GM21717 (cell line): ENCODE results near the gene FHL2.

Experiments
- ATAC-seq: cut with Tn5 transposase; IDR thresholded peaks from one replicate; pipeline ENCODE4 v1.9.1; 2021; ENCODE audit warnings: mild to moderate bottlenecking, moderate library complexity; ENCODE audit not compliant: unreplicated experiment

Gene FHL2

DNA sequence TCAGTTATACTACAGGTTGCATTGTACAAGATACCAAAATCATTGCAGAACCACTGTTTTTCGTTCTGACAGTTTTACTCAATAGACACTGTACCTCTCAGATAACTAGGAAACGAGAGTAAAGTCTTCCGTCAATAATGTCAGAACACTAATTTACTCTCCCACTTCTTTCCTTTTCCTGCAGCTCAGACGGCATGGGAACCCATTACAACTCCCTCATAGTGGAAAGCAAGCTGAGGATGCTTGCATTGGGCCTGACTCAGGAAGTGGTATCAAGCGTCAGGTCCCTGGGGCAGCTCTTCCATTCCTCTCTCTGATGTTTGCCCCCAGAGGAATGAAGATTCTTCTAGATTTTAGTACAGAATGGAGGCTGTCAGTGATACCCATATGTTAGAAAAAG lies 23.9 kb upstream of the FHL2 start:
- ATAC-seq, result no peak

DNA sequence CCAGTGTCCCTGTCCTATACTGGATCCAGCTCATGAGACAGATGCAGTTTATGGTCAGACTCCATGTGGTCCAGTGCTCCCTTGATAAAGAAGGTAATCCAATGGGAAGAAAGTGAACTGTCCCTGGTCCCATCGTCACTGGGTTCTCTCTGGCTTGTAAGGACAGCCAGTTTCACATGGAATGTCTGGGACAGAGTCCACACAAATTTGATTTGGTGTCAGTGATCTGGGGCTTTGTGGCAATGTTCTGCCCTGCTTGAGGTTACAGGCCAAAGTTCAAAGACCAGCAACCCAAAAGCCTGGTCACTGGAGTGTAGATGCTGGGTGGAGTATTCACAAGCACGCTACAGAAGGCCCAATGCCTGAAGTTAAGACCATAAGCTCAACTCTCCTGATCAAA lies 22.2 kb upstream of the FHL2 start:
- no peak for ATAC-seq

DNA sequence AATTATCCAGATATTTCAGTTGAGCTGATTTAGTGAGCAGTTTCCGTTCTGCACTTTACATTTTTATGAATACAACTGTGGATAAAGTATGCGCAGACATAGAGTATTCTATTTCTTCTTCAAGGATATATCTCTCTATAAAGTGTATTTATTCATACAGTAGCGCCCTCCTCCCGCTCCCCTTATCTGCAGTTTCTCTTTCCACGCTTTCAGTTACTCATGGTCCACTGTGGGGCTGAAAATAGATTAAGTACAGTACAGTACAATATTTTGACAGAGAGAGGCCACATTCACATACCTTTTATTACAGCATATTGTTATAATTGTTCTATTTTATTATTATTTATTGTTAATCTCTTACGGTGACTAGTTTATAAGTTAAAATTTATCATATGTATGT lies 19.7 kb upstream of the FHL2 start:
- no peak for ATAC-seq

GRCh38 chr2:105417857-105418436 lies 19.1 kb upstream of the FHL2 start:
- no peak for ATAC-seq

- ATAC-seq, result no peak
Measured at GRCh38 chr2:105416156-105416555, 17.3 kb upstream of the FHL2 start.

- no peak for ATAC-seq
Measured at GRCh38 chr2:105415007-105415406, 16.2 kb upstream of the FHL2 start.

DNA sequence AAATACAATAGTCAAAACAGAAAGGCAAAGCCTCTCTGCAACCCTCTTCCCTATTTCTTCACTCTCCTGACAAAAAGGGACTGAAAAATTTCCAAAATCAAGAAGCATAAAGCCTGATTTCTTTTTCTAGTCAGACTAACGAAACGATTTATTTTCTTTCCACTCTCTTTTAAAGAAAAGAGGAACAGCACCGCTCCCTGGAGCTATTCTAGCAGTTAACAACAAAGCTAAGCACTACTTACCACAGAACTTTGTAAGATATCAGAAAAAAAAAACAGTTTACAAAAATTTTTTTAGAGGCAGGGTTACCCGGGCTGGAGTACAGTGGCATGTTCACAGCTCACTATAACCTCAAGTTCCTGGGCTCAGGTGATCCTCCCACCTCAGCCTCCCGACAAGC lies 14.4 kb upstream of the FHL2 start:
- no peak for ATAC-seq

DNA sequence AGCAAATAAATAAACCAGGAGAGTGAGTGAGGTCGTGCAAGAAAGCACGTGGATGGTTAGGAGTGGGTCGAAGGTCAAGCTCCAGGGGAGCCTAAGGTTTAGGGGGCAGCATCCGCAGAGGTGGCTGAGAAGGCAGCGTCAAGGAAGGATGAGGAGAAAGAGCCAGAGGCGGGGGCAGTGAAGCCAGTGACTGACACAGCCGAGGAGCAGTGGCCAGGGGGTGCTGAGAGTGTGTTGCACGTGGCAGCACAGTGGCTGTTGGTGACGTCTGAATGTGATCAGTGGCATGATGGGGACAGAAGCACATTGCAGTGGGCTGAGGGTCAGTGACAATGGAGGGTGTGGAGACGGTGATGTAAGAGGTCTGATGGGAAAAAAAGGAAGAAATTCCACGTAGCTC lies 13.7 kb upstream of the FHL2 start:
- no peak for ATAC-seq

DNA sequence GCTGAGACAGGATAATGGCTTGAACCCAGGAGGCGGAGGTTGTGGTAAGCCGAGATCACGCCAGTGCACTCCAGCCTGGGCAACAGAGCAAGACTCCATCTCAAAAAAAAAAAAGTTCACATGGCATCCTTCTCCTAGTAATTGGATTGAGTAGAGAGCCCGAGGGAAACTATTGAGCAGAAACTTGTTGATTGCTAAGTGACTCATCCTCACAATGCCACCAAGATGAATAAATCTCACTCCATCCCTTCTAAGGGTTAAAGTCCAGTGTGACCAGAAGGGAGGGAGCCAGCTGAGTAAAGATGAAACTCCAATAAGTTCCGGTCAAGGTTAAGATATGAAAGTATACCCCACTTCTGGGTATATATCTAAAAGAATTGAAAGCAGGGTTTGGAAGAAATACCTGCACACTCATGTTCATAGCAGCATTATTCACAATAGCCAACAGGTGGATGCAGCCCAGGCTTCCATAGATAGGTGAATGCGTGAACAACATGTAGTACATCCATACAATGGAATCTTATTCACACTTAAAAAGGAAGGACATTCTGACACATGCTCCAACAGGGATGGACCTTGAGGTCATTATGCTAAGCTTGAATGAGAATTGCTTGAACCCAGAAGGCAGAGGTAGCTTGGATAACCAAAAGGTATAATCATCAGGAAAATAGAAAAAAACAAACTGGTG lies 13.0 kb upstream of the FHL2 start:
- ATAC-seq, result no peak

- ATAC-seq, result no peak
Measured at GRCh38 chr2:105410554-105410953, 11.7 kb upstream of the FHL2 start.

GRCh38 chr2:105409717-105410116 lies 10.9 kb upstream of the FHL2 start:
- no peak for ATAC-seq

- ATAC-seq, result no peak
Measured at GRCh38 chr2:105407946-105408743, 9.3 kb upstream of the FHL2 start.

DNA sequence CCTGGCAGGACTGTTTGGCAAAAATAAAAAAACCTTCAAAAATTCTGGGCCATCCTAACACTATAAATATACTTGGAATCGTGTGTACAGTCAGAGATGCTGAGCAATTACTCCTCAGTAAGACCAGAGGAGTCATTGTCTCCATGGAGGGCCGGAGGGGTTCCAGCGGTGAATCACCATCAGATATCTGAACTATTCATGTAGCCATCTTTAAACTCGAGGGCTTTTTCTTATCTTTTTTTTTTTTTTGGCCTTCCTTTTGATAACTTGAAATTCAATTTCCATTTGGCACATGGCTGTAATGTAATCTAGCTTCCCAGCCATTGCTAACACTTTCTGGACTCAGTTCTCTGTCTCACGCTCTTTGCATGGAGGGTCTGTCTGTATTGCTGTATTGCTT lies 7.4 kb upstream of the FHL2 start:
- ATAC-seq, result no peak

DNA sequence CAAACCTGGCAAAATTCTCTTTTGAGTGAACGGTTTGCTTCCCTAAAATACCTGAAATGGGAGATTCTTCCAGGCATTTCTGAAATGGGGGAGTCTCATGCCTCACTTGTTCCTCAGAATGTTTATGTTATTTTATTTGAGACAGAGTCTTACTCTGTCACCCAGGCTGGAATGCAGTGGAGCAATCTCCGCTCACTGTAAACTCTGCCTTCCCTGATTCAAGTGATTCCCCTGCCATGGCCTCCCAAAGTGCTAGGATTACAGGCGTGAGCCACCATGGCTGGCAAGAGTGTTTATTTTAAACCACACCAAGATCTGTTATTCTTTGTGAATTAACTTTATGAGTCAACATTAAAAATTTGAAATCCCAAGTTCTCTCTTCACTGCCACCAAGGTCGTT lies 6.4 kb upstream of the FHL2 start:
- ATAC-seq, result no peak

GRCh38 chr2:105404736-105405135 lies 5.9 kb upstream of the FHL2 start:
- ATAC-seq, result no peak

DNA sequence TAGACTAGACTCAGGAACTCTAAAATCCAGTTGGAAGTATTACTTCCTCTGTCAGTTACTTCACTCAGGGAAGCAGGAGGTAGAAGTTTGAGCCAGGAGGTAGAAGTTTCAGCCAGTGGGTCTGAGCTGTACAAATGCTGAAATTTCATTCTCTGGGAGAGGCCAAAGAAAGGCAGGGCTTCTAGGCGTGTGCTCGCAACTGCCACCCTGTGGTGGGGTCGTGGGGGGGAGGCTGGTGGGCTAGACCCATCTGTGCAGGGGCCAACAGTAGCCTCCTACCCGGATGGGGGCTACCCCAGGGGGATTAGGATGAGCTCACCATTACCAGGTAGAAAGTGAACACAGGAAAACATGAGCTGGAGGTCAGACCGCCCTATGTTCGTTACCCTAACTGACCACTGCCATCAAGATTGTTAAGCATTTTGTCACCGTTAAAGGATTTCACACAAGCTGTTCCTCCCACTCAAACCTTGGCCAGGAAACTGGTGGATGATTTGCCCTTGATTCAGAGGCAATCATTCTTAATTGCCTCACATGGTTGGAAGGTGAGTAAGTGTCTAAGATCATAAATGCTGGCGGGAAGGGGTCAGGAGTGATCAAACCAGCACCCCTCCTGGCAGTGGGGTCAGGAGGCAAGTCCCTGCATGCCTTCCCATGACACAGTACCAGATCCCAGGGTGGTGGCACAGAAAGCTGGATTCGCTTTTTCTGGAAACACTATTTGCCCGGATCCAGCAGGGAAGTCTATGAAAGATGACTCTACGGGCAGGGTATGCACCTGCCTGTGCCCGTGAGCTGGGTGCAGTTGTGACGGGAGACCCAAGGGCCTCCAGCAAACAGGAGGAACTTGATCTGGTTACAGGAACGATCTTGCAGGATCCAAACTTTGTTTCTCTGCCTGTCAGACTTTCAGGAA lies 5.2 kb upstream of the FHL2 start:
- no peak for ATAC-seq

GRCh38 chr2:105403241-105403782 lies 4.5 kb upstream of the FHL2 start:
- no peak for ATAC-seq

GRCh38 chr2:105402809-105403208 lies 4.0 kb upstream of the FHL2 start:
- no peak for ATAC-seq

- no peak for ATAC-seq
Measured at GRCh38 chr2:105401867-105402266, 3.0 kb upstream of the FHL2 start.

DNA sequence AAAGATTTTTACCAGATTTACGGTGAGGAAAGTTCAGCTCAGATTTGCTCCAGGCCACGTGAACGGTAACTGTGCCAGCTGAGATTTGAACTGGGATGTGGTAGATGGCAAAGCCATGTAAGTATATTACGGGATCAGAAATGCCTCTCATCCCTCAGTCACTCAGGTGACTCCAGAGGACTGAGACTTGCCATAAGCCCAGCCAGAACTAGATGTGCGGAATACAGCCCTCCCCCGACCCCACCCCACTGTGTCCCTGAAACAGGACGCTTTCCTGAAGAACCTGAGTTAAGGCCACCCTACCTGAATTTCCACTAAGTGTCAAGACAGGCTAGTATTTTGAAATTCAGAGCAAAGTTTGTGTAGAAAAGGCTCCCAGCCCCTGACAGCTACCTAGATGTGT lies 1.3 kb upstream of the FHL2 start:
- ATAC-seq, result no peak
